CD14-positive monocyte (primary cell): ENCODE measurements around the gene CSAD. TPM values are rescaled to one million over a fixed set of nuclear protein-coding genes. Genes with fewer than 3 reads are reported as not detected.

Source experiments
- DNase-seq, 3 donors: peaks; one replicate each; pipeline ENCODE4 v3.0.0-alpha.2; 2011 to 2022
- H2AFZ ChIP-seq: 2 replicates; pipeline ENCODE4 v1.6.0; 2012; ENCODE audit warnings: mild to moderate bottlenecking, low read depth, low read length, inconsistent platforms; ENCODE audit not compliant: insufficient read depth, poor library complexity, severe bottlenecking
- H3K27ac ChIP-seq, 2 donors: 1 replicate in 1 of 2; 2 replicates in 1 of 2; pipeline ENCODE4 v1.5.1; 2012 to 2013; ENCODE audit warnings: low read length in 2 of 2, control low read depth in 1 of 2, inconsistent platforms in 1 of 2, low read depth in 1 of 2, mild to moderate bottlenecking in 1 of 2
- H3K27me3 ChIP-seq, 2 donors: one replicate each; pipeline versions ENCODE4 v1.6.0 to v1.6.1; 2011 to 2013; ENCODE audit warnings: low read length in 2 of 2; ENCODE audit not compliant: control insufficient read depth in 2 of 2, insufficient read depth in 2 of 2
- H3K36me3 ChIP-seq, 2 donors: replicated peaks in 1 of 2; 1 replicate in 1 of 2; 2 replicates in 1 of 2; pipeline versions ENCODE4 v1.5.1 to v1.6.1; 2012 to 2013; ENCODE audit warnings: low read length in 2 of 2, control low read depth in 1 of 2, inconsistent platforms in 1 of 2, mild to moderate bottlenecking in 1 of 2; ENCODE audit not compliant: insufficient read depth in 2 of 2, control insufficient read depth in 1 of 2
- H3K4me1 ChIP-seq, 2 donors: 1 replicate in 1 of 2; 2 replicates in 1 of 2; pipeline versions ENCODE4 v1.5.1 to v1.6.1; 2012 to 2013; ENCODE audit warnings: low read length in 2 of 2, control low read depth in 1 of 2, inconsistent platforms in 1 of 2, mild to moderate bottlenecking in 1 of 2, moderate library complexity in 1 of 2; ENCODE audit not compliant: insufficient read depth in 2 of 2, control insufficient read depth in 1 of 2
- H3K4me2 ChIP-seq: replicated peaks from 2 replicates; pipeline ENCODE3; 2012; ENCODE audit warnings: low read length, moderate library complexity, mild to moderate bottlenecking; ENCODE audit not compliant: poor library complexity, severe bottlenecking; ENCODE audit errors: extremely low read depth
- H3K4me3 ChIP-seq, 3 experiments: fragments of 200-600 bp in 1 of 3; sonication (generic) in 1 of 3; replicated peaks in 1 of 3; 1 replicate in 2 of 3; 2 replicates in 1 of 3; pipeline ENCODE4 v1.5.1; 2011 to 2013; ENCODE audit warnings: low read length in 3 of 3, mild to moderate bottlenecking in 3 of 3, control low read depth in 2 of 3, low read depth in 2 of 3, inconsistent platforms in 1 of 3, moderate library complexity in 1 of 3
- H3K79me2 ChIP-seq: 2 replicates; pipeline ENCODE4 v1.6.0; 2012; ENCODE audit warnings: mild to moderate bottlenecking, control low read depth, inconsistent platforms, low read length, moderate library complexity; ENCODE audit not compliant: insufficient read depth
- H3K9ac ChIP-seq: 2 replicates; pipeline ENCODE4 v1.6.0; 2017; ENCODE audit warnings: low read length, mild to moderate bottlenecking; ENCODE audit not compliant: insufficient read depth, poor library complexity, severe bottlenecking
- H3K9me3 ChIP-seq, 2 donors: replicated peaks in 1 of 2; 1 replicate in 1 of 2; 2 replicates in 1 of 2; pipeline versions ENCODE4 v1.5.1 to v1.6.1; 2012 to 2013; ENCODE audit warnings: low read length in 2 of 2, control low read depth in 1 of 2; ENCODE audit not compliant: control insufficient read depth in 1 of 2, insufficient read depth in 1 of 2
- H4K20me1 ChIP-seq: 2 replicates; pipeline ENCODE4 v1.6.0; 2012; ENCODE audit warnings: mild to moderate bottlenecking, low read length, control low read depth, moderate library complexity; ENCODE audit not compliant: insufficient read depth
- H3K27ac Mint-ChIP-seq, 7 donors: one replicate each; pipeline ENCODE4 v1.8.0; 2020; ENCODE audit warnings: mild to moderate bottlenecking in 7 of 7, mixed read lengths in 7 of 7, moderate library complexity in 6 of 7, inconsistent platforms in 2 of 7
- H3K27me3 Mint-ChIP-seq, 3 donors: one replicate each; pipeline ENCODE4 v1.8.0; 2021 to 2022; ENCODE audit warnings: low read depth in 3 of 3, mild to moderate bottlenecking in 3 of 3, mixed read lengths in 3 of 3, moderate library complexity in 3 of 3, inconsistent platforms in 1 of 3
- H3K36me3 Mint-ChIP-seq, 2 donors: one replicate each; pipeline ENCODE4 v1.8.0; 2020; ENCODE audit warnings: mixed read lengths in 2 of 2, inconsistent platforms in 1 of 2, mild to moderate bottlenecking in 1 of 2
- H3K4me1 Mint-ChIP-seq: one replicate; pipeline ENCODE4 v1.8.0; 2020; ENCODE audit warnings: mild to moderate bottlenecking, mixed read lengths
- H3K4me3 Mint-ChIP-seq, 2 donors: one replicate each; pipeline ENCODE4 v1.8.0; 2020; ENCODE audit warnings: mild to moderate bottlenecking in 2 of 2, mixed read lengths in 2 of 2, moderate library complexity in 1 of 2
- H3K9me3 Mint-ChIP-seq, 7 donors: one replicate each; pipeline ENCODE4 v1.8.0; 2020 to 2022; ENCODE audit warnings: mixed read lengths in 7 of 7, mild to moderate bottlenecking in 6 of 7, moderate library complexity in 6 of 7, inconsistent platforms in 2 of 7
- CTCF ChIP-seq: fragments of 200-600 bp; IDR thresholded peaks from one replicate; pipeline ENCODE4 v1.8.0; 2022; ENCODE audit warnings: antibody characterized with exemption, mild to moderate bottlenecking
- WGBS: methylation state at CpG from one replicate; pipeline ENCODE4 v1.1.5; 2013; ENCODE audit warnings: missing lambda C conversion rate; ENCODE audit not compliant: insufficient coverage; 5-methylcytosine and 5-hydroxymethylcytosine counted together
- intact Hi-C, 2 donors: fragments of 100-400 bp; cut with micrococcal nuclease; formaldehyde crosslinking; loops; one replicate each; pipeline versions ENCODE4 v1.15.0 to v1.15.1; 2023
- polyA plus RNA-seq, 3 donors: library from polyadenylated mRNA; depleted of rRNA in 1 of 3; unstranded in 2 of 3; stranded (reverse) in 1 of 3; fragments of 300-500 nt in 2 of 3; fragments of >200 nt in 1 of 3; fragmentation: Illumina TruSeq in 2 of 3; gene quantifications; 1 replicate in 2 of 3; 2 replicates in 1 of 3; pipeline ENCODE4 v1.2.3, GENCODE V29; 2012 to 2021

CSAD gene
- polyA plus RNA-seq, 3 donors = 1.3 to 145 (median 1.4) TPM

DNA sequence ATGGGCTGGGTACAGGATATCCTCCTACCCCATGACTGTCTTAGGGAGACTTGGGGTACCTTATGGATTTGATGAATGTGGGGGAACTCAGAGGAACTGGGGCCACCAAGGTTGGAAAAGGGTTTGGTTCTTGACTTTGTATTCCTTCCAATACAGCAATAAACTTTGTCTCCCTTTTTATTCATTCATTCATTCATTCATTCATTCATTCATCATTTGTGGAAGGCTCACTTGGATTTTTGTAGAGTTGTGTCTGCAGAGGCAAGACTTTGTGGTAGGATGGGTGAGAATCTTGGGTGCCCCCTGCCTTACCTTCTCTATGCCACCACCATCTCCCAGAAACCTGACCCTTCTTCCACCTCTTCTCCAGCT lies 56.4 kb downstream of the CSAD start:
- H3K4me3 ChIP-seq = no peak overlapping the region
- no peaks in the 10 kb centered on the region for H3K79me2 ChIP-seq
- H3K9ac ChIP-seq = no peak overlapping the region
- H3K4me2 ChIP-seq = no peak overlapping the region
- H2AFZ ChIP-seq = no peak overlapping the region
- intact Hi-C loops = no loop called here
- no peaks in the 10 kb centered on the region for H3K27me3 ChIP-seq
- Mint-ChIP-seq H3K4me3 (no peak overlapping the region), H3K9me3 (peaks cover 0 to 4% (median 0%) of the 10 kb centered on the region in 7 donors), H3K36me3 (no peaks in the 10 kb centered on the region), H3K4me1 (peaks cover 19% of the 10 kb centered on the region), H3K27me3 (peaks cover 3 to 7% (median 4%) of the 10 kb centered on the region in 3 donors), H3K27ac (no peak overlapping the region)
- TF ChIP-seq CTCF = no peak
- H3K4me1 ChIP-seq = peaks cover 18 to 24% of the 10 kb centered on the region in 2 donors
- no peak overlapping the region for H3K27ac ChIP-seq
- no peak for DNase-seq
- H4K20me1 ChIP-seq = no peaks in the 10 kb centered on the region
- no peaks in the 10 kb centered on the region for H3K36me3 ChIP-seq
- H3K9me3 ChIP-seq = no peaks in the 10 kb centered on the region

GRCh38 chr12:53123578-53124351 lies 57.0 kb downstream of the CSAD start:
- Mint-ChIP-seq H3K4me1 (peaks cover 14% of the 10 kb centered on the region), H3K36me3 (no peaks in the 10 kb centered on the region), H3K27me3 (peaks cover 2 to 7% (median 3%) of the 10 kb centered on the region in 3 donors), H3K4me3 (no peak overlapping the region), H3K9me3 (peaks cover 0 to 4% (median 0%) of the 10 kb centered on the region in 7 donors), H3K27ac (no peak overlapping the region)
- Histone ChIP-seq H3K4me1 (peaks cover 12 to 18% of the 10 kb centered on the region in 2 donors), H2AFZ (no peak overlapping the region), H3K4me3 (no peak overlapping the region), H3K4me2 (no peak overlapping the region), H3K9me3 (no peaks in the 10 kb centered on the region), H3K9ac (no peak overlapping the region), H3K36me3 (no peaks in the 10 kb centered on the region), H3K27ac (no peak overlapping the region), H3K79me2 (no peaks in the 10 kb centered on the region), H4K20me1 (no peaks in the 10 kb centered on the region), H3K27me3 (no peaks in the 10 kb centered on the region)
- DNase-seq = no peak
- TF ChIP-seq CTCF = no peak
- intact Hi-C loops = no loop called here
- WGBS = 99% methylated on average over 15 of the region's 16 CpGs
